H1 (cell line): ENCODE measurements around the gene KIF26A. TPM values are rescaled to one million over a fixed set of nuclear protein-coding genes. Genes with fewer than 3 reads are reported as not detected.

Experiments
- CTCF ChIA-PET: fragments of 300-600 bp; sonication (Branson Sonifier 250); formaldehyde crosslinking; loops from one replicate; lab custom pipeline; 2021; ENCODE audit not compliant: partially characterized antibody; lab: Charles Lee
- POLR2A ChIA-PET: fragments of 300-600 bp; sonication (Branson Sonifier 250); formaldehyde crosslinking; loops from one replicate; lab custom pipeline; 2021; ENCODE audit warnings: inconsistent platforms; ENCODE audit not compliant: partially characterized antibody; lab: Charles Lee
- DNase-seq, 2 experiments: peaks; one replicate each; pipeline versions ENCODE4 v3.0.0 to v3.0.0-alpha.2; 2010 to 2022; ENCODE audit warnings: low spot score in 2 of 2, low read depth in 1 of 2, mixed read lengths in 1 of 2
- FAIRE-seq: peaks from 2 replicates; lab custom pipeline; 2011; peaks lifted over from hg19 to GRCh38; lab: Jason Lieb, UNC
- H2AFZ ChIP-seq: 2 replicates; pipeline ENCODE4 v1.8.1; 2012; ENCODE audit warnings: low read length, inconsistent platforms
- H2AK5ac ChIP-seq: 2 replicates; pipeline ENCODE4 v1.6.1; 2013; ENCODE audit warnings: low read depth, low read length
- H2BK120ac ChIP-seq: replicated peaks from 2 replicates; pipeline ENCODE3; 2013; ENCODE audit warnings: low read depth, low read length, inconsistent platforms
- H2BK12ac ChIP-seq: 2 replicates; pipeline ENCODE4 v1.6.1; 2013; ENCODE audit warnings: low read depth, low read length
- H2BK15ac ChIP-seq: 2 replicates; pipeline ENCODE4 v1.6.1; 2013; ENCODE audit warnings: low read length
- H2BK20ac ChIP-seq: 2 replicates; pipeline ENCODE4 v1.6.1; 2013; ENCODE audit warnings: low read length
- H2BK5ac ChIP-seq: 2 replicates; pipeline ENCODE4 v1.6.1; 2013; ENCODE audit warnings: low read depth, low read length
- H3K14ac ChIP-seq: 2 replicates; pipeline ENCODE4 v1.6.1; 2013; ENCODE audit warnings: inconsistent platforms; ENCODE audit not compliant: insufficient read length
- H3K18ac ChIP-seq: 2 replicates; pipeline ENCODE4 v1.6.1; 2013; ENCODE audit warnings: low read length; ENCODE audit errors: extremely low read depth
- H3K23ac ChIP-seq: 2 replicates; pipeline ENCODE4 v1.6.1; 2013; ENCODE audit warnings: inconsistent platforms; ENCODE audit not compliant: insufficient read length
- H3K23me2 ChIP-seq: 2 replicates; pipeline ENCODE4 v1.6.1; 2013; ENCODE audit warnings: low read depth, low read length
- H3K27ac ChIP-seq: 2 replicates; pipeline ENCODE4 v1.6.1; 2011; ENCODE audit warnings: low read depth, low read length, inconsistent platforms
- H3K27me3 ChIP-seq, 4 experiments: replicated peaks in 1 of 4; 1 replicate in 1 of 4; 2 replicates in 3 of 4; pipeline versions ENCODE4 v1.6.1 to v1.8.1; 2011 to 2013; ENCODE audit warnings: low read length in 3 of 4, mild to moderate bottlenecking in 3 of 4, inconsistent platforms in 2 of 4, mixed read lengths in 2 of 4, moderate library complexity in 1 of 4; ENCODE audit not compliant: control insufficient read depth in 3 of 4, insufficient read depth in 3 of 4; ENCODE audit errors: extremely low read depth in 1 of 4
- H3K36me3 ChIP-seq, 4 experiments: 2 replicates each; pipeline versions ENCODE4 v1.6.1 to v1.8.1; 2011 to 2013; ENCODE audit warnings: mild to moderate bottlenecking in 4 of 4, low read length in 3 of 4, moderate library complexity in 2 of 4, control low read depth in 1 of 4, inconsistent platforms in 1 of 4; ENCODE audit not compliant: insufficient read depth in 4 of 4, control insufficient read depth in 2 of 4
- H3K4ac ChIP-seq: replicated peaks from 2 replicates; pipeline ENCODE3; 2013; ENCODE audit warnings: low read length, low read depth, mixed read lengths, inconsistent platforms; ENCODE audit not compliant: insufficient read length
- H3K4me1 ChIP-seq, 4 experiments: replicated peaks in 1 of 4; 1 replicate in 1 of 4; 2 replicates in 3 of 4; pipeline versions ENCODE4 v1.6.1 to v1.8.1; 2011 to 2013; ENCODE audit warnings: low read length in 3 of 4, inconsistent platforms in 2 of 4, mixed read lengths in 1 of 4; ENCODE audit not compliant: insufficient read depth in 4 of 4, control insufficient read depth in 3 of 4
- H3K4me2 ChIP-seq, 2 experiments: 2 replicates each; pipeline versions ENCODE4 v1.6.1 to v1.8.1; 2011 to 2013; ENCODE audit warnings: low read depth in 2 of 2, low read length in 2 of 2, control low read depth in 1 of 2, inconsistent platforms in 1 of 2, mild to moderate bottlenecking in 1 of 2; ENCODE audit not compliant: insufficient read depth in 1 of 2
- H3K4me3 ChIP-seq, 4 experiments: fragments of 200-600, 300-600 bp in 1 of 4; sonication (generic), shearing (Covaris generic), sonication (Bioruptor Twin) in 1 of 4; 2 replicates each; pipeline versions ENCODE4 v1.5.1 to v1.8.1; 2011 to 2016; ENCODE audit warnings: low read length in 4 of 4, low read depth in 3 of 4, control low read depth in 2 of 4, inconsistent platforms in 2 of 4, mild to moderate bottlenecking in 2 of 4, mixed read lengths in 1 of 4, moderate library complexity in 1 of 4; ENCODE audit not compliant: insufficient read depth in 2 of 4; ENCODE audit errors: extremely low read depth in 1 of 4
- H3K56ac ChIP-seq: replicated peaks from 2 replicates; pipeline ENCODE3; 2013; ENCODE audit warnings: low read depth, mild to moderate bottlenecking, mixed read lengths, low read length, inconsistent platforms; ENCODE audit not compliant: insufficient read length
- H3K79me1 ChIP-seq: 2 replicates; pipeline ENCODE4 v1.6.1; 2013; ENCODE audit warnings: low read depth, low read length, control low read depth
- H3K79me2 ChIP-seq, 2 experiments: 2 replicates each; pipeline versions ENCODE4 v1.6.1 to v1.8.1; 2012 to 2013; ENCODE audit warnings: low read length in 2 of 2, mild to moderate bottlenecking in 2 of 2, inconsistent platforms in 1 of 2; ENCODE audit not compliant: insufficient read depth in 2 of 2, control insufficient read depth in 1 of 2
- H3K9ac ChIP-seq, 4 experiments: replicated peaks in 1 of 4; 1 replicate in 1 of 4; 2 replicates in 3 of 4; pipeline versions ENCODE4 v1.6.1 to v1.8.1; 2011 to 2013; ENCODE audit warnings: low read depth in 3 of 4, low read length in 3 of 4, control low read depth in 2 of 4, mild to moderate bottlenecking in 2 of 4, moderate library complexity in 2 of 4, inconsistent platforms in 1 of 4; ENCODE audit errors: extremely low read depth in 1 of 4
- H3K9me3 ChIP-seq, 2 experiments: 2 replicates each; pipeline versions ENCODE4 v1.6.1 to v1.8.1; 2012 to 2013; ENCODE audit warnings: mild to moderate bottlenecking in 2 of 2, moderate library complexity in 2 of 2, control low read depth in 1 of 2, inconsistent platforms in 1 of 2, low read depth in 1 of 2, low read length in 1 of 2, mixed read lengths in 1 of 2; ENCODE audit not compliant: insufficient read depth in 2 of 2
- H4K20me1 ChIP-seq, 2 experiments: replicated peaks in 1 of 2; 2 replicates each; pipeline versions ENCODE3 to v1.8.1; 2011 to 2013; ENCODE audit warnings: inconsistent platforms in 2 of 2, low read length in 2 of 2, mild to moderate bottlenecking in 1 of 2; ENCODE audit not compliant: insufficient read depth in 2 of 2, control insufficient read depth in 1 of 2
- H4K5ac ChIP-seq: 2 replicates; pipeline ENCODE4 v1.6.1; 2013; ENCODE audit warnings: low read length, low read depth, mixed read lengths, inconsistent platforms; ENCODE audit not compliant: insufficient read length
- H4K8ac ChIP-seq: 2 replicates; pipeline ENCODE4 v1.8.0; 2013; ENCODE audit warnings: mild to moderate bottlenecking, moderate library complexity, low read length, inconsistent platforms; ENCODE audit not compliant: insufficient read depth; ENCODE audit errors: extremely low read depth
- H4K91ac ChIP-seq: replicated peaks from 2 replicates; pipeline ENCODE3; 2013; ENCODE audit warnings: low read length, mixed read lengths, inconsistent platforms; ENCODE audit not compliant: insufficient read length
- EP300 ChIP-seq, 2 experiments: IDR thresholded peaks; 1 replicate in 1 of 2; 2 replicates in 1 of 2; pipeline ENCODE4 v1.6.1; 2011 to 2012; ENCODE audit warnings: low read depth in 2 of 2, low read length in 2 of 2, mild to moderate bottlenecking in 2 of 2, borderline replicate concordance in 1 of 2, inconsistent platforms in 1 of 2, moderate library complexity in 1 of 2
- WGBS, 2 experiments: shearing (Covaris generic) in 1 of 2; methylation state at CpG; one replicate each; pipeline versions ENCODE4 v1.1.6 to v1.1.7; 2013 to 2015; ENCODE audit warnings: low lambda C conversion rate in 2 of 2, mixed read lengths in 2 of 2, inconsistent platforms in 1 of 2, low coverage in 1 of 2, missing lambda C conversion rate in 1 of 2; ENCODE audit not compliant: insufficient replicate concordance in 2 of 2, insufficient coverage in 1 of 2, insufficient read length in 1 of 2; ENCODE audit errors: extremely low coverage in 1 of 2, missing lambda C conversion rate in 1 of 2; 5-methylcytosine and 5-hydroxymethylcytosine counted together
- polyA plus RNA-seq, 7 experiments: library from polyadenylated mRNA; depleted of rRNA in 3 of 7; stranded (reverse) in 5 of 7; unstranded in 2 of 7; fragments of >200 nt in 5 of 7; fragments of 200-250 nt in 2 of 7; gene quantifications; 1 replicate in 5 of 7; 2 replicates in 1 of 7; 4 replicates in 1 of 7; pipeline versions ENCODE4 v1.2.1 to v1.2.3, GENCODE V29; 2011 to 2013; ENCODE audit warnings: missing spikeins in 2 of 7, mixed read lengths in 2 of 7
- total RNA-seq: library from RNA; stranded (reverse); fragmentation: NEBNext Ultra II Directional; extraction: Animal tissue kit (Norgen Biotek cat#: 25700); gene quantifications from 2 replicates; pipeline ENCODE4 v1.2.1, GENCODE V29; 2021

The KIF26A gene
- total and polyA plus RNA-seq, 2 of the 8 experiments (the other 6 are each of a cell fraction or from before 2014, with no cell fraction given), result 11.5 to 41.6 TPM

DNA sequence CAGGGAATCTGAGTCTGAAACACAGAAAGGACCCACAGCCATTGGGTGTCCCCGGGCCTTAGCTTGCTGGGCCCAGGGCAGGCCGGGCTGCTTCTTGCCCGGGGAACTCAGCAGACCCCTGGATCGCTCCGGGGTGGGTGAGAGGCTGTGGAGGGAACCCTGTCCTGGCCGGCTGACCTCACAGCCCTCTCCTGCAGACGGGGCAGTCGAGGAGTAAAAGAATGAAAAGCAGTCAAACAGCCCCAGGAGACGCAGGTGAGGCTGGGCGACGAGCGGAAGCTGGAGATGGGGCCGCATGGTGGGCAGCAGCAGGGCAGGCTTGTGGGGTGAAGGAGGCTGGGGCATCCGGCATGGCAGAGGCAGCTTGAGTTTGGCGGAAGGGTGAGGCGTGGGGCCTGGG is 57.0 kb downstream of the KIF26A start:
- CTCF ChIA-PET, result interaction anchor here (0.6 to 2.3 kb wide), 7 partner anchors 9 to 632 kb away, joined by 3 to 12 read pairs (median 4); no protein-coding TSS in a partner anchor
- Histone ChIP-seq H3K56ac (no peak overlapping the region), H2AK5ac (no peak overlapping the region), H3K79me1 (no peaks in the 10 kb centered on the region), H3K23me2 (peaks cover 9% of the 10 kb centered on the region; the same call in 1 of the 2 replicates), H3K27me3 (peaks cover 0 to 1% (median 0%) of the 10 kb centered on the region in 4 experiments; a peak in 1 of 7 replicates), H4K91ac (no peak overlapping the region), H3K23ac (no peak overlapping the region), H4K20me1 (peaks cover 0 to 2% of the 10 kb centered on the region in 2 experiments), H2BK20ac (no peak overlapping the region), H2BK12ac (no peak overlapping the region), H3K4me3 (no peak overlapping the region), H3K4me2 (no peak overlapping the region), H3K18ac (no peak overlapping the region), H2BK120ac (no peak overlapping the region), H4K8ac (no peak overlapping the region), H3K9ac (no peak overlapping the region), H3K36me3 (no peaks in the 10 kb centered on the region), H2BK5ac (no peak overlapping the region), H3K27ac (no peak overlapping the region), H4K5ac (no peak overlapping the region), H3K14ac (no peak overlapping the region), H3K9me3 (no peaks in the 10 kb centered on the region), H3K4me1 (peaks cover 0 to 3% (median 0%) of the 10 kb centered on the region in 4 experiments; a peak in 2 of 7 replicates), H3K79me2 (no peaks in the 10 kb centered on the region), H3K4ac (no peak overlapping the region), H2AFZ (no peak overlapping the region), H2BK15ac (no peak overlapping the region)
- FAIRE-seq (no peak), DNase-seq (no peak)
- no peak for TF ChIP-seq EP300 (IDR thresholded peaks at IDR 0.05; ENCODE audit: borderline replicate concordance in 1 of 2, low read depth in 2 of 2, low read length in 2 of 2)
- POLR2A ChIA-PET, result no interaction called here
- WGBS, 2 experiments, result 87% methylated on average over 15 of the region's 16 CpGs; no CpG with 5 or more reads in 1 of the 2 experiments
